HEK293 (cell line): ENCODE data around the gene ARHGAP45.
A peak's percentile ranks its signal among the peaks of the same experiment; 100 is the strongest.

ENCODE experiments used
- MZF1 ChIP-seq: fragments of 450-650 bp; formaldehyde crosslinking; IDR thresholded peaks from 2 replicates; pipeline ENCODE4 v1.5.1; 2017; ENCODE audit warnings: missing biosample characterization, missing genetic modification characterization, borderline replicate concordance
- REPIN1 ChIP-seq: fragments of 450-650 bp; formaldehyde crosslinking; IDR thresholded peaks from 2 replicates; pipeline ENCODE4 v1.5.1; 2017; ENCODE audit warnings: missing biosample characterization, missing genetic modification characterization, low read depth
- SP7 ChIP-seq: fragments of 450-650 bp; formaldehyde crosslinking; IDR thresholded peaks from 2 replicates; pipeline ENCODE4 v1.5.1; 2016; ENCODE audit warnings: missing biosample characterization, missing genetic modification characterization
- ZBTB7A ChIP-seq: fragments of 450-650 bp; formaldehyde crosslinking; IDR thresholded peaks from 2 replicates; pipeline ENCODE4 v1.5.1; 2016; ENCODE audit warnings: low read depth, missing biosample characterization, missing genetic modification characterization
- ZFP69B ChIP-seq: fragments of 450-650 bp; formaldehyde crosslinking; IDR thresholded peaks from 2 replicates; pipeline ENCODE4 v1.5.1; 2016; ENCODE audit warnings: missing biosample characterization, missing genetic modification characterization
- ZNF112 ChIP-seq: fragments of 450-650 bp; formaldehyde crosslinking; IDR thresholded peaks from 2 replicates; pipeline ENCODE4 v1.5.0; 2017; ENCODE audit warnings: missing biosample characterization, missing genetic modification characterization
- ZNF174 ChIP-seq: fragments of 450-650 bp; formaldehyde crosslinking; IDR thresholded peaks from 2 replicates; pipeline ENCODE4 v1.5.0; 2017; ENCODE audit warnings: missing biosample characterization, mild to moderate bottlenecking, missing genetic modification characterization
- ZNF175 ChIP-seq: fragments of 450-650 bp; formaldehyde crosslinking; IDR thresholded peaks from 2 replicates; pipeline ENCODE4 v1.5.1; 2016; ENCODE audit warnings: missing biosample characterization, missing genetic modification characterization
- ZNF24 ChIP-seq: fragments of 450-650 bp; formaldehyde crosslinking; IDR thresholded peaks from 2 replicates; pipeline ENCODE4 v1.5.1; 2016; ENCODE audit warnings: missing biosample characterization, missing genetic modification characterization
- ZNF274 ChIP-seq, 2 experiments: fragments of 200-500 bp in 1 of 2; fragments of 450-650 bp in 1 of 2; sonication (Bioruptor generic) in 1 of 2; formaldehyde crosslinking in 1 of 2; IDR thresholded peaks; 2 replicates each; pipeline versions ENCODE4 v1.5.1 to v1.6.1; 2014 to 2016; ENCODE audit warnings: borderline replicate concordance in 1 of 2, inconsistent platforms in 1 of 2, low read length in 1 of 2, missing biosample characterization in 1 of 2, missing genetic modification characterization in 1 of 2
- ZNF324 ChIP-seq: fragments of 450-650 bp; formaldehyde crosslinking; IDR thresholded peaks from 2 replicates; pipeline ENCODE4 v1.5.1; 2016; ENCODE audit warnings: missing biosample characterization, missing genetic modification characterization
- ZNF426 ChIP-seq: fragments of 450-650 bp; formaldehyde crosslinking; IDR thresholded peaks from 2 replicates; pipeline ENCODE4 v1.5.1; 2017; ENCODE audit warnings: missing biosample characterization, missing genetic modification characterization, mild to moderate bottlenecking, inconsistent platforms, moderate library complexity
- ZNF48 ChIP-seq: fragments of 450-650 bp; formaldehyde crosslinking; IDR thresholded peaks from 2 replicates; pipeline ENCODE4 v1.5.1; 2016; ENCODE audit warnings: missing biosample characterization, missing genetic modification characterization
- ZNF626 ChIP-seq: fragments of 450-650 bp; sonication (Bioruptor Pico); formaldehyde crosslinking; IDR thresholded peaks from 2 replicates; pipeline ENCODE4 v1.5.1; 2018; ENCODE audit warnings: missing biosample characterization, missing genetic modification characterization, inconsistent platforms
- ZNF843 ChIP-seq: fragments of 450-650 bp; formaldehyde crosslinking; IDR thresholded peaks from 2 replicates; pipeline ENCODE4 v1.5.1; 2016; ENCODE audit warnings: missing biosample characterization, missing genetic modification characterization
- ZSCAN16 ChIP-seq: fragments of 450-650 bp; formaldehyde crosslinking; IDR thresholded peaks from 2 replicates; pipeline ENCODE4 v1.5.1; 2016; ENCODE audit warnings: missing biosample characterization, missing genetic modification characterization
- TF ChIP-seq, protein P1 (sequence below): fragments of 450-650 bp; formaldehyde crosslinking; IDR thresholded peaks from 2 replicates; pipeline ENCODE4 v1.5.1; 2016; ENCODE audit warnings: missing biosample characterization, missing genetic modification characterization
- TF ChIP-seq, protein P2 (sequence below): fragments of 450-650 bp; formaldehyde crosslinking; IDR thresholded peaks from 2 replicates; pipeline ENCODE4 v1.5.1; 2017; ENCODE audit warnings: missing biosample characterization, missing genetic modification characterization
- TF ChIP-seq, protein P3 (sequence below): fragments of 450-650 bp; formaldehyde crosslinking; IDR thresholded peaks from 2 replicates; pipeline ENCODE4 v1.5.1; 2016; ENCODE audit warnings: missing biosample characterization, missing genetic modification characterization
- TF ChIP-seq, protein P4 (sequence below): fragments of 450-650 bp; formaldehyde crosslinking; IDR thresholded peaks from 2 replicates; pipeline ENCODE4 v1.5.1; 2016; ENCODE audit warnings: missing biosample characterization, missing genetic modification characterization
- TF ChIP-seq, protein P5 (sequence below): fragments of 450-650 bp; formaldehyde crosslinking; IDR thresholded peaks from 2 replicates; pipeline ENCODE4 v1.5.1; 2016; ENCODE audit warnings: missing biosample characterization, missing genetic modification characterization
- TF ChIP-seq, protein P6 (sequence below): fragments of 450-650 bp; formaldehyde crosslinking; IDR thresholded peaks from 2 replicates; pipeline ENCODE4 v1.5.1; 2016; ENCODE audit warnings: missing biosample characterization, missing genetic modification characterization

ARHGAP45 gene

DNA sequence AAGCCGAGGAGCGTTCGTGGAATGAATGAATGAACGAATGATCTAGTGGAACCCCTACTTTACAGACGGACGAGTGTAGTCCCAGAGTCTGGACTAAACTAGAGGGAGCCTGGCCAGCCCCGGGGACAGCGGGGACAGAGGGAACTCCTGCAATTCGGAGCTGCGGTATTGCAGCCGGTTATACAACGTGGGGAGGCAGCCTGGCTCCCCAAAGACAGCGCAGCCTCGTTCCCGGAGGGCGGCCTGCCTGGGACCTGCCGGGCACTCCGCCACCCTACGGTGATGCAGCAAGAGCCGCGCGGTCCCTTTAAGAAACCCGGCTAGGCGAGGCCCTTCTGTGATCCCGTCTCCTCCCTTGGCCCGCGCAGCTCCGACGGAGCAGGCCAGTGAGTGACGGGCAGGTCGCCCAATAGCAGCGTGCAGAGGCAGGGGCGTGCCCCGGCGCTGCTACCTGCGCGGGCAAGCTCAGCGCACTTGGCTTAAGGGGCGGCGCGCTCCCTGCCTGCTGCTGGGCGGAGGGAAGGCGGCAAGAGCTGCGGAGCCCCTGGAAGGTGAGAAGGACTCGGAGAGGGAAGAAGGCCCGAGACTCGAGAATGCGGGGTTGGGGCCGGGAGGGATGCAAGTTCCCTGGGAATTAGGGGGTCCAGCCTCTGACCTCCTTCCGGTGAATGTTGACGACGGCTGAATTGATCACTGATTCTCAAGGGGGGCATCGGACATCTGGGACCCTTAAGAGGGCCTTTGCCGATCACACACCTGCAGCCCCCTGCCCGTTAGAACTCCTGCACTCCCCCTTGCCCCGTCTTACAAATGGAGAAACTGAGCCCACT, 27.1 kb upstream of the ARHGAP45 start, which contains the start of gene ABCA7 (continued):
- TF ChIP-seq ZNF843 (tag by site-specific recombination) (no peak; the same call in 1 of the 2 replicates), REPIN1 (tag by site-specific recombination) (no peak), ZSCAN16 (no peak), ZNF48 (tag by site-specific recombination) (no peak), SP7 (tag by site-specific recombination) (peak; percentile 41; the same call in 1 of the 2 replicates), ZNF626 (no peak), ZNF174 (tag by site-specific recombination) (no peak), ZNF175 (tag by site-specific recombination) (no peak), ZNF24 (peak; percentile 99), MZF1 (tag by site-specific recombination) (no peak), ZNF112 (tag by site-specific recombination) (no peak), ZBTB7A (peak; percentile 83), ZFP69B (0 out of 2 replicates have a peak, but pooled peaks have one; percentile 11), ZNF324 (tag by site-specific recombination) (no peak), ZNF426 (tag by site-specific recombination) (no peak), ZNF274 (IDR thresholded peaks at IDR 0.05; ENCODE audit: low read length) (no peak), ZNF274 (tag by site-specific recombination; IDR thresholded peaks at IDR 0.05; ENCODE audit: borderline replicate concordance) (no peak)
- TF ChIP-seq, protein P1, sequence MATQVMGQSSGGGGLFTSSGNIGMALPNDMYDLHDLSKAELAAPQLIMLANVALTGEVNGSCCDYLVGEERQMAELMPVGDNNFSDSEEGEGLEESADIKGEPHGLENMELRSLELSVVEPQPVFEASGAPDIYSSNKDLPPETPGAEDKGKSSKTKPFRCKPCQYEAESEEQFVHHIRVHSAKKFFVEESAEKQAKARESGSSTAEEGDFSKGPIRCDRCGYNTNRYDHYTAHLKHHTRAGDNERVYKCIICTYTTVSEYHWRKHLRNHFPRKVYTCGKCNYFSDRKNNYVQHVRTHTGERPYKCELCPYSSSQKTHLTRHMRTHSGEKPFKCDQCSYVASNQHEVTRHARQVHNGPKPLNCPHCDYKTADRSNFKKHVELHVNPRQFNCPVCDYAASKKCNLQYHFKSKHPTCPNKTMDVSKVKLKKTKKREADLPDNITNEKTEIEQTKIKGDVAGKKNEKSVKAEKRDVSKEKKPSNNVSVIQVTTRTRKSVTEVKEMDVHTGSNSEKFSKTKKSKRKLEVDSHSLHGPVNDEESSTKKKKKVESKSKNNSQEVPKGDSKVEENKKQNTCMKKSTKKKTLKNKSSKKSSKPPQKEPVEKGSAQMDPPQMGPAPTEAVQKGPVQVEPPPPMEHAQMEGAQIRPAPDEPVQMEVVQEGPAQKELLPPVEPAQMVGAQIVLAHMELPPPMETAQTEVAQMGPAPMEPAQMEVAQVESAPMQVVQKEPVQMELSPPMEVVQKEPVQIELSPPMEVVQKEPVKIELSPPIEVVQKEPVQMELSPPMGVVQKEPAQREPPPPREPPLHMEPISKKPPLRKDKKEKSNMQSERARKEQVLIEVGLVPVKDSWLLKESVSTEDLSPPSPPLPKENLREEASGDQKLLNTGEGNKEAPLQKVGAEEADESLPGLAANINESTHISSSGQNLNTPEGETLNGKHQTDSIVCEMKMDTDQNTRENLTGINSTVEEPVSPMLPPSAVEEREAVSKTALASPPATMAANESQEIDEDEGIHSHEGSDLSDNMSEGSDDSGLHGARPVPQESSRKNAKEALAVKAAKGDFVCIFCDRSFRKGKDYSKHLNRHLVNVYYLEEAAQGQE (tag by site-specific recombination): no peak
- TF ChIP-seq, protein P2, sequence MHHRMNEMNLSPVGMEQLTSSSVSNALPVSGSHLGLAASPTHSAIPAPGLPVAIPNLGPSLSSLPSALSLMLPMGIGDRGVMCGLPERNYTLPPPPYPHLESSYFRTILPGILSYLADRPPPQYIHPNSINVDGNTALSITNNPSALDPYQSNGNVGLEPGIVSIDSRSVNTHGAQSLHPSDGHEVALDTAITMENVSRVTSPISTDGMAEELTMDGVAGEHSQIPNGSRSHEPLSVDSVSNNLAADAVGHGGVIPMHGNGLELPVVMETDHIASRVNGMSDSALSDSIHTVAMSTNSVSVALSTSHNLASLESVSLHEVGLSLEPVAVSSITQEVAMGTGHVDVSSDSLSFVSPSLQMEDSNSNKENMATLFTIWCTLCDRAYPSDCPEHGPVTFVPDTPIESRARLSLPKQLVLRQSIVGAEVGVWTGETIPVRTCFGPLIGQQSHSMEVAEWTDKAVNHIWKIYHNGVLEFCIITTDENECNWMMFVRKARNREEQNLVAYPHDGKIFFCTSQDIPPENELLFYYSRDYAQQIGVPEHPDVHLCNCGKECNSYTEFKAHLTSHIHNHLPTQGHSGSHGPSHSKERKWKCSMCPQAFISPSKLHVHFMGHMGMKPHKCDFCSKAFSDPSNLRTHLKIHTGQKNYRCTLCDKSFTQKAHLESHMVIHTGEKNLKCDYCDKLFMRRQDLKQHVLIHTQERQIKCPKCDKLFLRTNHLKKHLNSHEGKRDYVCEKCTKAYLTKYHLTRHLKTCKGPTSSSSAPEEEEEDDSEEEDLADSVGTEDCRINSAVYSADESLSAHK (tag by site-specific recombination): peak; percentile 51; the same call in 1 of the 2 replicates
- TF ChIP-seq, protein P3, sequence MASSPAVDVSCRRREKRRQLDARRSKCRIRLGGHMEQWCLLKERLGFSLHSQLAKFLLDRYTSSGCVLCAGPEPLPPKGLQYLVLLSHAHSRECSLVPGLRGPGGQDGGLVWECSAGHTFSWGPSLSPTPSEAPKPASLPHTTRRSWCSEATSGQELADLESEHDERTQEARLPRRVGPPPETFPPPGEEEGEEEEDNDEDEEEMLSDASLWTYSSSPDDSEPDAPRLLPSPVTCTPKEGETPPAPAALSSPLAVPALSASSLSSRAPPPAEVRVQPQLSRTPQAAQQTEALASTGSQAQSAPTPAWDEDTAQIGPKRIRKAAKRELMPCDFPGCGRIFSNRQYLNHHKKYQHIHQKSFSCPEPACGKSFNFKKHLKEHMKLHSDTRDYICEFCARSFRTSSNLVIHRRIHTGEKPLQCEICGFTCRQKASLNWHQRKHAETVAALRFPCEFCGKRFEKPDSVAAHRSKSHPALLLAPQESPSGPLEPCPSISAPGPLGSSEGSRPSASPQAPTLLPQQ (tag by site-specific recombination): peak; percentile 28; the same call in 1 of the 2 replicates
- TF ChIP-seq, protein P4, sequence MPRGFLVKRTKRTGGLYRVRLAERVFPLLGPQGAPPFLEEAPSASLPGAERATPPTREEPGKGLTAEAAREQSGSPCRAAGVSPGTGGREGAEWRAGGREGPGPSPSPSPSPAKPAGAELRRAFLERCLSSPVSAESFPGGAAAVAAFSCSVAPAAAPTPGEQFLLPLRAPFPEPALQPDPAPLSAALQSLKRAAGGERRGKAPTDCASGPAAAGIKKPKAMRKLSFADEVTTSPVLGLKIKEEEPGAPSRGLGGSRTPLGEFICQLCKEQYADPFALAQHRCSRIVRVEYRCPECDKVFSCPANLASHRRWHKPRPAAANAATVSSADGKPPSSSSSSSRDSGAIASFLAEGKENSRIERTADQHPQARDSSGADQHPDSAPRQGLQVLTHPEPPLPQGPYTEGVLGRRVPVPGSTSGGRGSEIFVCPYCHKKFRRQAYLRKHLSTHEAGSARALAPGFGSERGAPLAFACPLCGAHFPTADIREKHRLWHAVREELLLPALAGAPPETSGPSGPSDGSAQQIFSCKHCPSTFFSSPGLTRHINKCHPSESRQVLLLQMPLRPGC (tag by site-specific recombination): 0 out of 2 replicates have a peak, but pooled peaks have one; percentile 44
- TF ChIP-seq, protein P5, sequence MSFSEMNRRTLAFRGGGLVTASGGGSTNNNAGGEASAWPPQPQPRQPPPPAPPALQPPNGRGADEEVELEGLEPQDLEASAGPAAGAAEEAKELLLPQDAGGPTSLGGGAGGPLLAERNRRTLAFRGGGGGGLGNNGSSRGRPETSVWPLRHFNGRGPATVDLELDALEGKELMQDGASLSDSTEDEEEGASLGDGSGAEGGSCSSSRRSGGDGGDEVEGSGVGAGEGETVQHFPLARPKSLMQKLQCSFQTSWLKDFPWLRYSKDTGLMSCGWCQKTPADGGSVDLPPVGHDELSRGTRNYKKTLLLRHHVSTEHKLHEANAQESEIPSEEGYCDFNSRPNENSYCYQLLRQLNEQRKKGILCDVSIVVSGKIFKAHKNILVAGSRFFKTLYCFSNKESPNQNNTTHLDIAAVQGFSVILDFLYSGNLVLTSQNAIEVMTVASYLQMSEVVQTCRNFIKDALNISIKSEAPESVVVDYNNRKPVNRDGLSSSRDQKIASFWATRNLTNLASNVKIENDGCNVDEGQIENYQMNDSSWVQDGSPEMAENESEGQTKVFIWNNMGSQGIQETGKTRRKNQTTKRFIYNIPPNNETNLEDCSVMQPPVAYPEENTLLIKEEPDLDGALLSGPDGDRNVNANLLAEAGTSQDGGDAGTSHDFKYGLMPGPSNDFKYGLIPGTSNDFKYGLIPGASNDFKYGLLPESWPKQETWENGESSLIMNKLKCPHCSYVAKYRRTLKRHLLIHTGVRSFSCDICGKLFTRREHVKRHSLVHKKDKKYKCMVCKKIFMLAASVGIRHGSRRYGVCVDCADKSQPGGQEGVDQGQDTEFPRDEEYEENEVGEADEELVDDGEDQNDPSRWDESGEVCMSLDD: peak; percentile 73
- TF ChIP-seq, protein P6, sequence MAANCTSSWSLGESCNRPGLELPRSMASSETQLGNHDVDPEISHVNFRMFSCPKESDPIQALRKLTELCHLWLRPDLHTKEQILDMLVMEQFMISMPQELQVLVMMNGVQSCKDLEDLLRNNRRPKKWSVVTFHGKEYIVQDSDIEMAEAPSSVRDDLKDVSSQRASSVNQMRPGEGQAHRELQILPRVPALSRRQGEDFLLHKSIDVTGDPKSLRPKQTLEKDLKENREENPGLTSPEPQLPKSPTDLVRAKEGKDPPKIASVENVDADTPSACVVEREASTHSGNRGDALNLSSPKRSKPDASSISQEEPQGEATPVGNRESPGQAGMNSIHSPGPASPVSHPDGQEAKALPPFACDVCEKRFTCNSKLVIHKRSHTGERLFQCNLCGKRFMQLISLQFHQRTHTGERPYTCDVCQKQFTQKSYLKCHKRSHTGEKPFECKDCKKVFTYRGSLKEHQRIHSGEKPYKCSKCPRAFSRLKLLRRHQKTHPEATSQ (tag by site-specific recombination): no peak
